Transverse colon (tissue), 4 donors: ENCODE measurements around the gene PHYKPL. TPM values are rescaled to one million over a fixed set of nuclear protein-coding genes. Genes with fewer than 3 reads are reported as not detected.

Experiments used
- DNase-seq: peaks from one replicate; pipeline ENCODE4 v3.0.0-alpha.2; 2019
- H3K27ac ChIP-seq, 4 donors: fragments of 200-600 bp; sonication (generic); 2 replicates each; pipeline ENCODE4 v1.5.1; 2016 to 2018; ENCODE audit warnings: inconsistent platforms in 4 of 4
- H3K27me3 ChIP-seq: fragments of 200-600 bp; sonication (generic); 2 replicates; pipeline ENCODE4 v1.5.1; 2017; ENCODE audit warnings: inconsistent platforms
- H3K36me3 ChIP-seq, 4 donors: fragments of 200-600 bp; sonication (generic); 2 replicates each; pipeline ENCODE4 v1.5.1; 2017 to 2019; ENCODE audit warnings: inconsistent platforms in 4 of 4
- H3K4me1 ChIP-seq, 4 donors: fragments of 200-600 bp; sonication (generic); 2 replicates each; pipeline ENCODE4 v1.5.1; 2017 to 2020; ENCODE audit warnings: inconsistent platforms in 4 of 4
- H3K4me3 ChIP-seq, 4 donors: fragments of 200-600 bp; sonication (generic); 1 replicate in 1 of 4; 2 replicates in 3 of 4; pipeline versions ENCODE4 v1.5.1 to v1.6.1; 2017 to 2019; ENCODE audit warnings: inconsistent platforms in 4 of 4
- H3K9me3 ChIP-seq, 2 donors: fragments of 200-600 bp; sonication (generic); 2 replicates each; pipeline ENCODE4 v1.5.1; 2017 to 2019; ENCODE audit warnings: inconsistent platforms in 2 of 2
- CTCF ChIP-seq, 5 experiments: fragments of 200-600 bp in 3 of 5; fragments of 450-650 bp in 2 of 5; sonication (generic) in 3 of 5; IDR thresholded peaks; 1 replicate in 2 of 5; 2 replicates in 3 of 5; pipeline ENCODE4 v1.5.1; 2016 to 2017; ENCODE audit warnings: antibody characterized with exemption in 5 of 5, inconsistent platforms in 3 of 5, mild to moderate bottlenecking in 2 of 5, moderate library complexity in 1 of 5
- EP300 ChIP-seq: sonication (generic); formaldehyde crosslinking; IDR thresholded peaks from one replicate; pipeline ENCODE4 v1.6.1; 2017; ENCODE audit warnings: antibody characterized with exemption, low read depth
- POLR2A ChIP-seq: fragments of 450-650 bp; IDR thresholded peaks from one replicate; pipeline ENCODE4 v1.6.1; 2016; ENCODE audit warnings: antibody characterized with exemption, mild to moderate bottlenecking, moderate library complexity
- POLR2AphosphoS5 ChIP-seq, 3 donors: sonication (generic); formaldehyde crosslinking; IDR thresholded peaks; one replicate each; pipeline ENCODE4 v1.6.1; 2016; ENCODE audit warnings: antibody characterized with exemption in 3 of 3
- WGBS, 2 donors: methylation state at CpG; one replicate each; pipeline ENCODE4 v1.1.5; 2018; ENCODE audit warnings: low coverage in 1 of 2; 5-methylcytosine and 5-hydroxymethylcytosine counted together
- in situ Hi-C, 4 donors: fragments of 200-750 bp; cut with MboI; loops; one replicate each; pipeline versions ENCODE4 v1.15.0 to v1.15.1; 2017; ENCODE audit warnings: low sequenced_read_pairs in 3 of 4, low pct_ligation_motif_present in 1 of 4, low pct_unique_long_range_greater_than_20kb in 1 of 4
- intact Hi-C: fragments of 100-400 bp; cut with DNase I; formaldehyde crosslinking; loops from one replicate; pipeline ENCODE4 v1.15.1; 2023; ENCODE audit warnings: low total_unique reads
- total RNA-seq, 4 donors: library from RNA; depleted of rRNA; stranded (reverse); fragments of >200 nt; gene quantifications; one replicate each; pipeline ENCODE4 v1.1.0, GENCODE V29; 2016

Gene PHYKPL
- total RNA-seq, 4 donors from 2014 or later = 124 to 405 (median 197) TPM

- Histone ChIP-seq H3K4me3 (no peak overlapping the region), H3K9me3 (no peaks in the 10 kb centered on the region), H3K27me3 (peaks cover 12% of the 10 kb centered on the region), H3K27ac (no peak overlapping the region), H3K36me3 (no peaks in the 10 kb centered on the region), H3K4me1 (no peaks in the 10 kb centered on the region)
- DNase-seq = no peak
- intact Hi-C loops (no loop called here), in situ Hi-C loops (no loop called here)
- no peak for TF ChIP-seq POLR2A
- no peak for TF ChIP-seq EP300
- no peak for TF ChIP-seq POLR2AphosphoS5 (IDR thresholded peaks at IDR 0.05)
- TF ChIP-seq CTCF (IDR thresholded peaks at IDR 0.05) = no peak
- 90% methylated on average over 7 of the region's 7 CpGs for WGBS, 2 donors
Measured at GRCh38 chr5:178192787-178193186, 39.8 kb downstream of the PHYKPL start.

GRCh38 chr5:178192244-178192643, 40.4 kb downstream of the PHYKPL start:
- in situ Hi-C loops = no loop called here
- H3K9me3 ChIP-seq = no peaks in the 10 kb centered on the region
- H3K27ac ChIP-seq = no peak overlapping the region
- H3K27me3 ChIP-seq = peaks cover 12% of the 10 kb centered on the region
- 79% methylated on average over 2 of the region's 2 CpGs; no CpG with 5 or more reads in 1 of the 2 donors for WGBS, 2 donors
- no peak for TF ChIP-seq POLR2AphosphoS5 (IDR thresholded peaks at IDR 0.05)
- TF ChIP-seq EP300 = no peak
- no peak for TF ChIP-seq CTCF (IDR thresholded peaks at IDR 0.05)
- TF ChIP-seq POLR2A = no peak
- no peak for DNase-seq
- intact Hi-C loops = no loop called here
- H3K36me3 ChIP-seq = no peaks in the 10 kb centered on the region
- no peak overlapping the region for H3K4me3 ChIP-seq
- no peaks in the 10 kb centered on the region for H3K4me1 ChIP-seq

- 71 to 97% methylated on average over 3 to 4 of the region's 4 CpGs for WGBS, 2 donors
- Histone ChIP-seq H3K4me3 (no peak overlapping the region), H3K27ac (no peak overlapping the region), H3K4me1 (no peaks in the 10 kb centered on the region), H3K27me3 (peaks cover 12% of the 10 kb centered on the region), H3K36me3 (no peaks in the 10 kb centered on the region), H3K9me3 (no peaks in the 10 kb centered on the region)
- no peak for DNase-seq
- TF ChIP-seq POLR2AphosphoS5 (IDR thresholded peaks at IDR 0.05) (no peak), CTCF (IDR thresholded peaks at IDR 0.05) (no peak), POLR2A (no peak), EP300 (no peak)
- intact Hi-C loops = no loop called here
- in situ Hi-C loops = no loop called here
Measured at GRCh38 chr5:178191661-178192060, 40.9 kb downstream of the PHYKPL start.

- Histone ChIP-seq H3K4me1 (no peaks in the 10 kb centered on the region), H3K9me3 (no peaks in the 10 kb centered on the region), H3K27ac (no peak overlapping the region), H3K27me3 (peaks cover 6% of the 10 kb centered on the region), H3K4me3 (no peak overlapping the region), H3K36me3 (no peaks in the 10 kb centered on the region)
- WGBS, 2 donors = 42 to 48% methylated on average over 2 of the region's 2 CpGs
- intact Hi-C loops = no loop called here
- in situ Hi-C loops = no loop called here
- TF ChIP-seq CTCF (IDR thresholded peaks at IDR 0.05) (no peak), POLR2A (no peak), EP300 (no peak), POLR2AphosphoS5 (IDR thresholded peaks at IDR 0.05) (no peak)
- no peak for DNase-seq
Measured at GRCh38 chr5:178189433-178189832, 43.2 kb downstream of the PHYKPL start.
